Measurements from ENCODE around the gene CNOT9.

GRCh38 chr2:218643751-218644310 is 75.2 kb downstream of the CNOT9 start:
- TF ChIP-seq, protein P1, sequence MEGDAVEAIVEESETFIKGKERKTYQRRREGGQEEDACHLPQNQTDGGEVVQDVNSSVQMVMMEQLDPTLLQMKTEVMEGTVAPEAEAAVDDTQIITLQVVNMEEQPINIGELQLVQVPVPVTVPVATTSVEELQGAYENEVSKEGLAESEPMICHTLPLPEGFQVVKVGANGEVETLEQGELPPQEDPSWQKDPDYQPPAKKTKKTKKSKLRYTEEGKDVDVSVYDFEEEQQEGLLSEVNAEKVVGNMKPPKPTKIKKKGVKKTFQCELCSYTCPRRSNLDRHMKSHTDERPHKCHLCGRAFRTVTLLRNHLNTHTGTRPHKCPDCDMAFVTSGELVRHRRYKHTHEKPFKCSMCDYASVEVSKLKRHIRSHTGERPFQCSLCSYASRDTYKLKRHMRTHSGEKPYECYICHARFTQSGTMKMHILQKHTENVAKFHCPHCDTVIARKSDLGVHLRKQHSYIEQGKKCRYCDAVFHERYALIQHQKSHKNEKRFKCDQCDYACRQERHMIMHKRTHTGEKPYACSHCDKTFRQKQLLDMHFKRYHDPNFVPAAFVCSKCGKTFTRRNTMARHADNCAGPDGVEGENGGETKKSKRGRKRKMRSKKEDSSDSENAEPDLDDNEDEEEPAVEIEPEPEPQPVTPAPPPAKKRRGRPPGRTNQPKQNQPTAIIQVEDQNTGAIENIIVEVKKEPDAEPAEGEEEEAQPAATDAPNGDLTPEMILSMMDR (conservative IDR thresholded peaks at IDR 0.05; ENCODE audit: low read depth, low read length) = no peak
- TF ChIP-seq EZH2 (IDR thresholded peaks at IDR 0.05; ENCODE audit: low read length, unreplicated experiment) (no peak), EZH2phosphoT487 (IDR thresholded peaks at IDR 0.05; ENCODE audit: borderline replicate concordance, low read length) (no peak)
